Suprapubic skin (tissue), 3 donors: ENCODE data around the gene SREBF1.

Experiments
- POLR2A ChIP-seq, 2 donors: fragments of 450-650 bp; IDR thresholded peaks; one replicate each; pipeline ENCODE4 v1.6.1; 2017; ENCODE audit warnings: antibody characterized with exemption in 2 of 2, mild to moderate bottlenecking in 2 of 2, moderate library complexity in 2 of 2
- TF ChIP-seq, protein P1 (sequence below), 2 donors: fragments of 200-600 bp in 1 of 2; fragments of 450-650 bp in 1 of 2; sonication (generic) in 1 of 2; IDR thresholded peaks; one replicate each; pipeline ENCODE4 v1.5.1; 2016 to 2019; ENCODE audit warnings: antibody characterized with exemption in 2 of 2, mild to moderate bottlenecking in 1 of 2, moderate library complexity in 1 of 2

DNA sequence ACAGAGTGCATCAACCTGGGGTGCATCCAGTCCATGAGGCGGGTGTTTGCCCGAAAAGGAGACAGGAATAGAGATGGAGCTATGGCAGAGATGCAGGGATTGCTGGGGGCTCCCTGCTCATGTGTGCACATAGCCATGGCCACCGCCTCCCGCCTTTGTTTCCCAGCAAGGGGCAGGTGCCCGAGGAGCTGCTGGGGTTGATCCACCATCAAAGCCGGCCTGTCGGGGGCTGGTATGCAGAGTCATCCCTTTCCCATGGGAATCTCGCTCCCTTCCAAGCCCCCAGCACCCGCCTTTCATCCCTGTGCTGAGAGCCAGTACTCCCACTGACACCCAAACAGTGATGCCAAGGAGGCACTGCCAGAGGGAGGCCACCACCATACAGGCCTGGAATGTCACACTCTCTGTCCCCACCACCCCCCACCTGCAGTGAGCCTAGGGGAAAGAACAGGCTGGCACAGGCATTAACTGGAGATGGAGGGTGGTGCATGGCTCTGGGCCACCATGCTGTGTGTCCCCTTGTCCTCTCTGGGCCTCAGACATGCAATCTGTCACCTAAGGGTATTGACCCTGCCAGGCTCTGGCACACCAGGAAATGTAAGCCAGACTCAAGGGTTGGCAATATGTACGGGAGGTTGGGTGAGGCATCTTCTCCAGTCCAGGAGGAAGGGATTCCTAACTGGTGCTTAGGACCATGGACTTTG lies 65.1 kb downstream of the SREBF1 start:
- TF ChIP-seq, protein P1, sequence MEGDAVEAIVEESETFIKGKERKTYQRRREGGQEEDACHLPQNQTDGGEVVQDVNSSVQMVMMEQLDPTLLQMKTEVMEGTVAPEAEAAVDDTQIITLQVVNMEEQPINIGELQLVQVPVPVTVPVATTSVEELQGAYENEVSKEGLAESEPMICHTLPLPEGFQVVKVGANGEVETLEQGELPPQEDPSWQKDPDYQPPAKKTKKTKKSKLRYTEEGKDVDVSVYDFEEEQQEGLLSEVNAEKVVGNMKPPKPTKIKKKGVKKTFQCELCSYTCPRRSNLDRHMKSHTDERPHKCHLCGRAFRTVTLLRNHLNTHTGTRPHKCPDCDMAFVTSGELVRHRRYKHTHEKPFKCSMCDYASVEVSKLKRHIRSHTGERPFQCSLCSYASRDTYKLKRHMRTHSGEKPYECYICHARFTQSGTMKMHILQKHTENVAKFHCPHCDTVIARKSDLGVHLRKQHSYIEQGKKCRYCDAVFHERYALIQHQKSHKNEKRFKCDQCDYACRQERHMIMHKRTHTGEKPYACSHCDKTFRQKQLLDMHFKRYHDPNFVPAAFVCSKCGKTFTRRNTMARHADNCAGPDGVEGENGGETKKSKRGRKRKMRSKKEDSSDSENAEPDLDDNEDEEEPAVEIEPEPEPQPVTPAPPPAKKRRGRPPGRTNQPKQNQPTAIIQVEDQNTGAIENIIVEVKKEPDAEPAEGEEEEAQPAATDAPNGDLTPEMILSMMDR (IDR thresholded peaks at IDR 0.05): no peak
- TF ChIP-seq POLR2A (IDR thresholded peaks at IDR 0.05): no peak
